Suprapubic skin (tissue), 4 donors: ENCODE measurements around the gene DAD1.

Experiments
- POLR2A ChIP-seq, 2 donors: fragments of 450-650 bp; IDR thresholded peaks; one replicate each; pipeline ENCODE4 v1.6.1; 2017; ENCODE audit warnings: antibody characterized with exemption in 2 of 2, mild to moderate bottlenecking in 2 of 2, moderate library complexity in 2 of 2
- POLR2AphosphoS5 ChIP-seq, 3 donors: sonication (generic); formaldehyde crosslinking; IDR thresholded peaks; one replicate each; pipeline ENCODE4 v1.6.1; 2017; ENCODE audit warnings: antibody characterized with exemption in 3 of 3
- TF ChIP-seq, protein P1 (sequence below), 2 donors: fragments of 200-600 bp in 1 of 2; fragments of 450-650 bp in 1 of 2; sonication (generic) in 1 of 2; IDR thresholded peaks; one replicate each; pipeline ENCODE4 v1.5.1; 2016 to 2019; ENCODE audit warnings: antibody characterized with exemption in 2 of 2, mild to moderate bottlenecking in 1 of 2, moderate library complexity in 1 of 2

DNA sequence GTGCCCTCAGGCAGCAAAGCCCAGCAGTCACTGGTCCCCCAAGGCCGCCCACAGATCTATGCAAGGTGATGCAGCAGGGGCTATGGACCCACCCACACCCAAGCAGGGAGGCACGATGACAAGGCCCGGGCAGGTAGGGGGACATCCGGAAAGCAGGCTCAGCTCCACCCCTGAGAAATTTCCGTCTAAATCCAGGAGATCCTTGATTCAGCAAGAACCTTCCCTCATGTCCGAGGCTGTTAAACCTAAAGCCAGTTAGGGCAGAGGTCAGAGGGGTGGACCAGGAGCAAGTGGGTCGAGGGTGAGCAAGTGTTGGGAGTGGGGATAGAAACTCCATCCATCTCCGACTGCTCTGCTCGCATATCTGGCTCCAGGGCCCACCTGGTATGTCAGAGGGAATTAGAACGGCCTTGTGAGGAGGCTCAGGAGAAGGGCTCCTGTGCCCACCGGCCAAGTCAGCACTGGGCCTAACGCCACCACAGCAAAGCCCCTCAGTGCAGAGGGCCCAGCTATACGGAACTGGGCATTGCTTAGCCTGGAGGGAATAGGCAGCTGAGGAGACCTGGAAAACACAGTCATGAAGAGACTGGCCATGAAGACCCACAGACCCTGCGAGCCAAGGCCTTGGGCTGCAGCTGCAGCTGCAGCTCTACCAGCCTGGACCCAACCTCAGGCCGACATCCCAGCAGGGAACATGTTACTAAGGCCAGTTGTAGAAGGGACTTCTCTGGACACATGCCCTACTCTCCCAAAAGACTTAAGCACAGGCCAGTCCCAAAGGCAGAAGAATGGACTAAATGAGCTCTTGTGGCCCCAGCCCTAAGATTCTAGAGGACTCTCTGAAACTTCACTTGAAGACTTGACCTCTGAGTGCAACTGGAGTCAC is 34.3 kb downstream of the DAD1 start:
- TF ChIP-seq, protein P1, sequence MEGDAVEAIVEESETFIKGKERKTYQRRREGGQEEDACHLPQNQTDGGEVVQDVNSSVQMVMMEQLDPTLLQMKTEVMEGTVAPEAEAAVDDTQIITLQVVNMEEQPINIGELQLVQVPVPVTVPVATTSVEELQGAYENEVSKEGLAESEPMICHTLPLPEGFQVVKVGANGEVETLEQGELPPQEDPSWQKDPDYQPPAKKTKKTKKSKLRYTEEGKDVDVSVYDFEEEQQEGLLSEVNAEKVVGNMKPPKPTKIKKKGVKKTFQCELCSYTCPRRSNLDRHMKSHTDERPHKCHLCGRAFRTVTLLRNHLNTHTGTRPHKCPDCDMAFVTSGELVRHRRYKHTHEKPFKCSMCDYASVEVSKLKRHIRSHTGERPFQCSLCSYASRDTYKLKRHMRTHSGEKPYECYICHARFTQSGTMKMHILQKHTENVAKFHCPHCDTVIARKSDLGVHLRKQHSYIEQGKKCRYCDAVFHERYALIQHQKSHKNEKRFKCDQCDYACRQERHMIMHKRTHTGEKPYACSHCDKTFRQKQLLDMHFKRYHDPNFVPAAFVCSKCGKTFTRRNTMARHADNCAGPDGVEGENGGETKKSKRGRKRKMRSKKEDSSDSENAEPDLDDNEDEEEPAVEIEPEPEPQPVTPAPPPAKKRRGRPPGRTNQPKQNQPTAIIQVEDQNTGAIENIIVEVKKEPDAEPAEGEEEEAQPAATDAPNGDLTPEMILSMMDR (IDR thresholded peaks at IDR 0.05) = no peak
- TF ChIP-seq POLR2AphosphoS5 (IDR thresholded peaks at IDR 0.05) (no peak), POLR2A (IDR thresholded peaks at IDR 0.05) (no peak)
